Trophoblast cell (in vitro differentiated cells and primary cell): Measurements from ENCODE around the gene REN.

ENCODE experiments used
- DNase-seq, 2 donors: peaks; one replicate each; pipeline ENCODE4 v3.0.0-alpha.2; 2016
- H2AFZ ChIP-seq: 2 replicates; pipeline ENCODE4 v1.6.1; 2013; ENCODE audit warnings: low read length, moderate library complexity, mild to moderate bottlenecking; ENCODE audit not compliant: insufficient read depth, poor library complexity
- H2AK5ac ChIP-seq: 2 replicates; pipeline ENCODE4 v1.6.1; 2013; ENCODE audit warnings: mild to moderate bottlenecking, low read length
- H2BK120ac ChIP-seq: 2 replicates; pipeline ENCODE4 v1.6.1; 2013; ENCODE audit warnings: low read length, mild to moderate bottlenecking, moderate library complexity; ENCODE audit not compliant: insufficient read depth, poor library complexity
- H2BK12ac ChIP-seq: 2 replicates; pipeline ENCODE4 v1.6.1; 2013; ENCODE audit warnings: mild to moderate bottlenecking, low read length, moderate library complexity
- H2BK5ac ChIP-seq: 2 replicates; pipeline ENCODE4 v1.6.1; 2013; ENCODE audit warnings: low read length, low read depth, moderate library complexity, mild to moderate bottlenecking; ENCODE audit not compliant: poor library complexity
- H3K14ac ChIP-seq: 2 replicates; pipeline ENCODE4 v1.6.1; 2013; ENCODE audit warnings: mild to moderate bottlenecking, low read length
- H3K18ac ChIP-seq: 2 replicates; pipeline ENCODE4 v1.6.1; 2013; ENCODE audit warnings: mild to moderate bottlenecking, low read length
- H3K23ac ChIP-seq: 2 replicates; pipeline ENCODE4 v1.6.1; 2013; ENCODE audit warnings: low read length
- H3K27ac ChIP-seq: 2 replicates; pipeline ENCODE4 v1.5.1; 2013; ENCODE audit warnings: low read depth, mild to moderate bottlenecking, inconsistent platforms, low read length, moderate library complexity
- H3K27me3 ChIP-seq: 2 replicates; pipeline ENCODE4 v1.6.1; 2013; ENCODE audit warnings: inconsistent platforms, mild to moderate bottlenecking, low read length, moderate library complexity; ENCODE audit not compliant: insufficient read depth
- H3K36me3 ChIP-seq, 2 experiments: 1 replicate in 1 of 2; 2 replicates in 1 of 2; pipeline ENCODE4 v1.6.1; 2013; ENCODE audit warnings: low read length in 2 of 2, mild to moderate bottlenecking in 2 of 2, moderate library complexity in 1 of 2; ENCODE audit not compliant: insufficient read depth in 2 of 2, control insufficient read depth in 1 of 2
- H3K4ac ChIP-seq: 2 replicates; pipeline ENCODE4 v1.6.1; 2013; ENCODE audit warnings: low read depth, mild to moderate bottlenecking, low read length, moderate library complexity
- H3K4me1 ChIP-seq, 2 experiments: 1 replicate in 1 of 2; 2 replicates in 1 of 2; pipeline ENCODE4 v1.6.1; 2013; ENCODE audit warnings: low read length in 2 of 2, mild to moderate bottlenecking in 2 of 2, moderate library complexity in 1 of 2; ENCODE audit not compliant: insufficient read depth in 2 of 2, control insufficient read depth in 1 of 2
- H3K4me2 ChIP-seq: 2 replicates; pipeline ENCODE4 v1.6.1; 2013; ENCODE audit warnings: inconsistent platforms, mild to moderate bottlenecking, low read length, moderate library complexity
- H3K4me3 ChIP-seq: 2 replicates; pipeline ENCODE4 v1.5.1; 2013; ENCODE audit warnings: mild to moderate bottlenecking, low read depth, low read length, inconsistent platforms
- H3K79me1 ChIP-seq: one replicate; pipeline ENCODE4 v1.6.1; 2013; ENCODE audit warnings: low read length
- H3K79me2 ChIP-seq: 2 replicates; pipeline ENCODE4 v1.6.1; 2013; ENCODE audit warnings: low read length, mild to moderate bottlenecking; ENCODE audit not compliant: control insufficient read depth, insufficient read depth, poor library complexity
- H3K9ac ChIP-seq: 2 replicates; pipeline ENCODE4 v1.6.1; 2013; ENCODE audit warnings: mild to moderate bottlenecking, low read length
- H3K9me3 ChIP-seq: 2 replicates; pipeline ENCODE4 v1.6.1; 2013; ENCODE audit warnings: low read depth, mild to moderate bottlenecking, control low read depth, inconsistent platforms, low read length; ENCODE audit not compliant: insufficient read depth
- H4K12ac ChIP-seq: 2 replicates; pipeline ENCODE4 v1.6.1; 2013; ENCODE audit warnings: low read depth, mild to moderate bottlenecking, low read length, moderate library complexity
- H4K8ac ChIP-seq: 2 replicates; pipeline ENCODE4 v1.6.1; 2013; ENCODE audit warnings: low read depth, mild to moderate bottlenecking, low read length, moderate library complexity
- H4K91ac ChIP-seq: one replicate; pipeline ENCODE4 v1.6.1; 2013; ENCODE audit warnings: low read depth, mild to moderate bottlenecking, low read length, moderate library complexity
- WGBS: extraction: QIAGEN DNeasy Blood & Tissue Kit; methylation state at CpG from one replicate; pipeline ENCODE4 v1.1.7; 2013; ENCODE audit warnings: missing lambda C conversion rate; ENCODE audit not compliant: insufficient read length, insufficient coverage; ENCODE audit errors: extremely low coverage; 5-methylcytosine and 5-hydroxymethylcytosine counted together

REN gene

GRCh38 chr1:204134103-204134502 lies 32.0 kb downstream of the REN start:
- Histone ChIP-seq H3K36me3 (peaks cover 11 to 21% of the 10 kb centered on the region in 2 experiments), H4K91ac (no peak overlapping the region)
- WGBS, result no CpG with 5 or more reads among the region's 11 CpGs

GRCh38 chr1:204132718-204133117 lies 33.4 kb downstream of the REN start:
- H2AK5ac ChIP-seq, result no peak overlapping the region
- no peak overlapping the region for H2BK12ac ChIP-seq
- no peak overlapping the region for H3K9ac ChIP-seq
- DNase-seq, result no peak
- H2BK120ac ChIP-seq, result no peak overlapping the region
- no peak overlapping the region for H3K18ac ChIP-seq
- no peak overlapping the region for H3K27ac ChIP-seq
- H4K12ac ChIP-seq, result no peak overlapping the region
- H3K4ac ChIP-seq, result no peak overlapping the region
- no peak overlapping the region for H3K4me3 ChIP-seq
- H3K27me3 ChIP-seq, result no peaks in the 10 kb centered on the region
- H3K79me2 ChIP-seq, result no peaks in the 10 kb centered on the region
- H4K8ac ChIP-seq, result no peak overlapping the region
- WGBS, result no CpG with 5 or more reads among the region's 6 CpGs
- H3K36me3 ChIP-seq, result peaks cover 11 to 24% of the 10 kb centered on the region in 2 experiments
- H3K14ac ChIP-seq, result no peak overlapping the region
- H3K79me1 ChIP-seq, result peaks cover 2% of the 10 kb centered on the region
- H3K23ac ChIP-seq, result no peak overlapping the region
- no peak overlapping the region for H3K4me2 ChIP-seq
- peaks cover 0 to 8% of the 10 kb centered on the region in 2 experiments for H3K4me1 ChIP-seq
- H3K9me3 ChIP-seq, result peaks cover 2% of the 10 kb centered on the region
- no peak overlapping the region for H2AFZ ChIP-seq
- no peak overlapping the region for H4K91ac ChIP-seq
- H2BK5ac ChIP-seq, result no peak overlapping the region

More at GRCh38 chr1:204134103-204134502, 32.0 kb downstream of the REN start:
- Histone ChIP-seq H3K27ac (no peak overlapping the region), H3K4ac (no peak overlapping the region), H3K9ac (no peak overlapping the region), H3K14ac (no peak overlapping the region), H2BK120ac (no peak overlapping the region), H3K27me3 (no peaks in the 10 kb centered on the region), H3K9me3 (peaks cover 2% of the 10 kb centered on the region), H2BK12ac (no peak overlapping the region), H3K4me3 (no peak overlapping the region), H3K4me1 (peaks cover 0 to 8% of the 10 kb centered on the region in 2 experiments), H3K79me1 (peaks cover 2% of the 10 kb centered on the region), H3K4me2 (no peak overlapping the region), H2AK5ac (no peak overlapping the region), H3K79me2 (no peaks in the 10 kb centered on the region), H2AFZ (no peak overlapping the region), H4K12ac (no peak overlapping the region), H3K23ac (no peak overlapping the region), H3K18ac (no peak overlapping the region), H4K8ac (no peak overlapping the region), H2BK5ac (no peak overlapping the region)
- no peak for DNase-seq

DNA sequence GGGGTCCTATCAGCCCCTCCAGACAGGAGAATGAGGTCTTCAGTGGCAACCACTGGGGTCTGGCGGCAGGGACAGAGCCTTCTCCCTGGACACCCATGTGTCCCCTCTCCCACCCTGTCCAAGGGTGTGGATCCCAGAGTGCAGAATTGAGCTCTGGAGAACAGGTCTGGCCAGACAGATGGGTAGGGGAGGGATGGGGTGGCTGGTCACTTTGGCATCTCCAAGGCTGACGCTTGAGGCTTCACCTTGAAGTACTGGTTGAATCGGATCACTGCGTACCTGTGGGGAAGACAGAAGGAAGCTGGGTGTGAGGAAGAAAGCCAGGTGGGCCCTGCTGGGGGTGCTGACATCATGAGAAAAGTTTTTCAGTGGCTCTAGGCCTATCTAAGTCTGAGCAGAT lies 34.2 kb downstream of the REN start:
- Histone ChIP-seq H3K27me3 (no peaks in the 10 kb centered on the region), H3K18ac (no peak overlapping the region), H3K4me2 (no peak overlapping the region), H2BK120ac (no peak overlapping the region), H3K23ac (no peak overlapping the region), H3K9me3 (peaks cover 2% of the 10 kb centered on the region), H3K79me1 (peaks cover 2% of the 10 kb centered on the region), H3K4me3 (no peak overlapping the region), H3K9ac (peak overlapping the region; percentile 51), H3K79me2 (no peaks in the 10 kb centered on the region), H3K4ac (no peak overlapping the region), H3K14ac (no peak overlapping the region), H2BK12ac (no peak overlapping the region), H2AFZ (no peak overlapping the region), H3K36me3 (peaks cover 11 to 25% of the 10 kb centered on the region in 2 experiments), H3K4me1 (peaks cover 0 to 8% of the 10 kb centered on the region in 2 experiments), H4K12ac (no peak overlapping the region), H2BK5ac (no peak overlapping the region), H4K8ac (no peak overlapping the region), H4K91ac (no peak overlapping the region), H3K27ac (no peak overlapping the region), H2AK5ac (no peak overlapping the region)
- DNase-seq, result peak; percentile 47 to 53
- no CpG with 5 or more reads among the region's 4 CpGs for WGBS

GRCh38 chr1:204130981-204131892 lies 34.9 kb downstream of the REN start:
- Histone ChIP-seq H4K91ac (no peak overlapping the region), H4K8ac (no peak overlapping the region), H2BK12ac (peak overlapping the region; percentile 15), H2BK120ac (no peak overlapping the region), H3K23ac (no peak overlapping the region), H3K18ac (no peak overlapping the region), H3K79me2 (no peaks in the 10 kb centered on the region), H3K79me1 (peaks cover 2% of the 10 kb centered on the region), H3K27ac (no peak overlapping the region), H3K4me3 (no peak overlapping the region), H2AK5ac (no peak overlapping the region), H3K4me1 (peaks cover 0 to 8% of the 10 kb centered on the region in 2 experiments), H2BK5ac (no peak overlapping the region), H3K4ac (no peak overlapping the region), H3K27me3 (no peaks in the 10 kb centered on the region), H4K12ac (no peak overlapping the region), H3K9me3 (no peaks in the 10 kb centered on the region), H3K36me3 (peaks cover 18 to 32% of the 10 kb centered on the region in 2 experiments), H3K14ac (no peak overlapping the region), H3K4me2 (no peak overlapping the region), H2AFZ (no peak overlapping the region), H3K9ac (no peak overlapping the region)
- WGBS, result no CpG with 5 or more reads among the region's 11 CpGs
- DNase-seq, result peak; percentile 62 to 67
